PC-3 (cell line): ENCODE data around the gene TRMT61A.

ENCODE experiments used
- EZH2phosphoT487 ChIP-seq: fragments of 300-600 bp; sonication (generic); IDR thresholded peaks from 2 replicates; pipeline ENCODE4 v1.6.1; 2018; ENCODE audit warnings: mild to moderate bottlenecking, antibody characterized with exemption, low read length, borderline replicate concordance
- TF ChIP-seq, protein P1 (sequence below): fragments of 300-600 bp; sonication (generic); conservative IDR thresholded peaks from 2 replicates; pipeline ENCODE4 v1.5.1; 2017; ENCODE audit warnings: antibody characterized with exemption, low read depth, mild to moderate bottlenecking, low read length

DNA sequence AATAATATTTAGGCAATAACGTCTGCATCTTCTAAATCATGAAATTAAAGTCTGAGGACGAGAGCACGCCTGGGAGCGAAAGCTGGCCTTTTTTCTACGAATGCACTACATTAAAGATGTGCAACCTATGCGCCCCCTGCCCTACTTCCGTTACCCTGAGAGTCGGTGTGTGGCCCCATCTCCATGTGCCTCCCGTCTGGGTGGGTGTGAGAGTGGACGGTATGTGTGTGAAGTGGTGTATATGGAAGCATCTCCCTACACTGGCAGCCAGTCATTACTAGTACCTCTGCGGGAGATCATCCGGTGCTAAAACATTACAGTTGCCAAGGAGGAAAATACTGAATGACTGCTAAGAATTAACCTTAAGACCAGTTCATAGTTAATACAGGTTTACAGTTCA, 25.7 kb upstream of the TRMT61A start:
- TF ChIP-seq, protein P1, sequence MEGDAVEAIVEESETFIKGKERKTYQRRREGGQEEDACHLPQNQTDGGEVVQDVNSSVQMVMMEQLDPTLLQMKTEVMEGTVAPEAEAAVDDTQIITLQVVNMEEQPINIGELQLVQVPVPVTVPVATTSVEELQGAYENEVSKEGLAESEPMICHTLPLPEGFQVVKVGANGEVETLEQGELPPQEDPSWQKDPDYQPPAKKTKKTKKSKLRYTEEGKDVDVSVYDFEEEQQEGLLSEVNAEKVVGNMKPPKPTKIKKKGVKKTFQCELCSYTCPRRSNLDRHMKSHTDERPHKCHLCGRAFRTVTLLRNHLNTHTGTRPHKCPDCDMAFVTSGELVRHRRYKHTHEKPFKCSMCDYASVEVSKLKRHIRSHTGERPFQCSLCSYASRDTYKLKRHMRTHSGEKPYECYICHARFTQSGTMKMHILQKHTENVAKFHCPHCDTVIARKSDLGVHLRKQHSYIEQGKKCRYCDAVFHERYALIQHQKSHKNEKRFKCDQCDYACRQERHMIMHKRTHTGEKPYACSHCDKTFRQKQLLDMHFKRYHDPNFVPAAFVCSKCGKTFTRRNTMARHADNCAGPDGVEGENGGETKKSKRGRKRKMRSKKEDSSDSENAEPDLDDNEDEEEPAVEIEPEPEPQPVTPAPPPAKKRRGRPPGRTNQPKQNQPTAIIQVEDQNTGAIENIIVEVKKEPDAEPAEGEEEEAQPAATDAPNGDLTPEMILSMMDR: no peak
- TF ChIP-seq EZH2phosphoT487: no peak
